CD4-positive, alpha-beta memory T cell (primary cell): ENCODE data around the gene DYSF. TPM values are rescaled to one million over a fixed set of nuclear protein-coding genes. Genes with fewer than 3 reads are reported as not detected.

Experiments
- CTCF ChIA-PET: fragments of 350-600 bp; sonication (Branson Sonifier 250); formaldehyde crosslinking; loops from one replicate; lab custom pipeline; 2021; ENCODE audit warnings: inconsistent platforms; ENCODE audit not compliant: partially characterized antibody; lab: Charles Lee
- POLR2A ChIA-PET: fragments of 350-600 bp; sonication (Branson Sonifier 250); formaldehyde crosslinking; loops from one replicate; lab custom pipeline; 2021; ENCODE audit not compliant: partially characterized antibody; lab: Charles Lee
- DNase-seq, 5 donors: peaks; one replicate each; pipeline versions ENCODE4 v3.0.0 to v3.0.0-alpha.2; 2020 to 2022; ENCODE audit warnings: mixed read lengths in 1 of 5
- H3K27ac ChIP-seq: one replicate; pipeline ENCODE4 v1.7.0; 2013; ENCODE audit warnings: low read depth, low read length
- H3K27me3 ChIP-seq: 2 replicates; pipeline ENCODE4 v1.7.0; 2013; ENCODE audit warnings: mild to moderate bottlenecking, low read length, moderate library complexity; ENCODE audit not compliant: insufficient read depth
- H3K36me3 ChIP-seq: 2 replicates; pipeline ENCODE4 v1.7.0; 2013; ENCODE audit warnings: mild to moderate bottlenecking, low read length, moderate library complexity; ENCODE audit not compliant: insufficient read depth
- H3K4me1 ChIP-seq: 2 replicates; pipeline ENCODE4 v1.7.0; 2013; ENCODE audit warnings: mild to moderate bottlenecking, low read length, moderate library complexity; ENCODE audit not compliant: insufficient read depth
- H3K4me3 ChIP-seq, 2 donors: one replicate each; pipeline ENCODE4 v1.7.0; 2013; ENCODE audit warnings: low read length in 2 of 2, mild to moderate bottlenecking in 1 of 2
- H3K9me3 ChIP-seq, 2 donors: one replicate each; pipeline ENCODE4 v1.7.0; 2013; ENCODE audit warnings: low read length in 2 of 2, control low read depth in 1 of 2; ENCODE audit not compliant: control insufficient read depth in 1 of 2
- H3K27ac Mint-ChIP-seq, 7 donors: one replicate each; pipeline ENCODE4 v1.8.0; 2020 to 2021; ENCODE audit warnings: mixed read lengths in 7 of 7, mild to moderate bottlenecking in 6 of 7, inconsistent platforms in 3 of 7, moderate library complexity in 3 of 7
- H3K27me3 Mint-ChIP-seq, 2 donors: one replicate each; pipeline ENCODE4 v1.8.0; 2020 to 2021; ENCODE audit warnings: mixed read lengths in 2 of 2
- H3K36me3 Mint-ChIP-seq, 2 donors: one replicate each; pipeline ENCODE4 v1.8.0; 2020 to 2021; ENCODE audit warnings: mixed read lengths in 2 of 2, inconsistent platforms in 1 of 2, mild to moderate bottlenecking in 1 of 2
- H3K4me1 Mint-ChIP-seq, 4 donors: one replicate each; pipeline ENCODE4 v1.8.0; 2020 to 2021; ENCODE audit warnings: mixed read lengths in 4 of 4, mild to moderate bottlenecking in 1 of 4
- H3K4me3 Mint-ChIP-seq, 8 donors: one replicate each; pipeline ENCODE4 v1.8.0; 2020 to 2021; ENCODE audit warnings: mixed read lengths in 8 of 8, mild to moderate bottlenecking in 7 of 8, moderate library complexity in 6 of 8, inconsistent platforms in 3 of 8
- H3K9me3 Mint-ChIP-seq, 8 donors: one replicate each; pipeline ENCODE4 v1.8.0; 2020 to 2021; ENCODE audit warnings: mixed read lengths in 8 of 8, mild to moderate bottlenecking in 5 of 8, inconsistent platforms in 3 of 8, moderate library complexity in 1 of 8
- intact Hi-C: fragments of 100-400 bp; cut with micrococcal nuclease; formaldehyde crosslinking; loops from one replicate; pipeline ENCODE4 v1.15.1; 2023
- polyA plus RNA-seq, 2 donors: library from polyadenylated mRNA; unstranded; fragments of 300-500 nt; fragmentation: Illumina TruSeq; gene quantifications; one replicate each; pipeline ENCODE4 v1.2.3, GENCODE V29; 2021
- total RNA-seq, 2 experiments: library from RNA; stranded (reverse); gene quantifications; one replicate each; pipeline ENCODE4 v1.2.3, GENCODE V29; 2021

Gene DYSF
- total and polyA plus RNA-seq, 4 experiments from 2014 or later = 0.28 to 0.49 TPM; not detected in 2

- POLR2A ChIA-PET = no interaction called here
- no peak for DNase-seq
- Mint-ChIP-seq H3K36me3 (no peaks in the 10 kb centered on the region), H3K27me3 (peaks cover 13 to 28% of the 10 kb centered on the region in 2 donors), H3K9me3 (no peaks in the 10 kb centered on the region), H3K4me3 (no peak overlapping the region), H3K27ac (no peak overlapping the region), H3K4me1 (no peaks in the 10 kb centered on the region)
- Histone ChIP-seq H3K4me3 (no peak overlapping the region), H3K27me3 (no peaks in the 10 kb centered on the region), H3K4me1 (no peaks in the 10 kb centered on the region), H3K27ac (no peak overlapping the region), H3K9me3 (no peaks in the 10 kb centered on the region), H3K36me3 (no peaks in the 10 kb centered on the region)
- CTCF ChIA-PET = interaction anchor here (6.5 kb wide), 1 partner anchor 12 kb away, joined by 47 read pairs; no protein-coding TSS in a partner anchor
- intact Hi-C loops = no loop called here
Observed at GRCh38 chr2:71535526-71535925, 82.2 kb downstream of the DYSF start.

GRCh38 chr2:71536226-71536671 is 82.9 kb downstream of the DYSF start:
- H3K27me3 Mint-ChIP-seq = peaks cover 13 to 24% of the 10 kb centered on the region in 2 donors
- H3K4me1 Mint-ChIP-seq = no peaks in the 10 kb centered on the region
- ChIA-PET CTCF (interaction anchor here (0.8 to 6.5 kb wide), 3 partner anchors 9 to 237 kb away, joined by 3 to 47 read pairs (median 3); no protein-coding TSS in a partner anchor), POLR2A (no interaction called here)
- H3K4me3 Mint-ChIP-seq = no peak overlapping the region
- H3K4me1 ChIP-seq = no peaks in the 10 kb centered on the region
- H3K27ac ChIP-seq = no peak overlapping the region
- intact Hi-C loops = no loop called here
- no peak for DNase-seq
- H3K9me3 ChIP-seq = no peaks in the 10 kb centered on the region
- no peaks in the 10 kb centered on the region for H3K9me3 Mint-ChIP-seq
- no peaks in the 10 kb centered on the region for H3K27me3 ChIP-seq
- H3K27ac Mint-ChIP-seq = no peak overlapping the region
- no peak overlapping the region for H3K4me3 ChIP-seq
- no peaks in the 10 kb centered on the region for H3K36me3 ChIP-seq
- H3K36me3 Mint-ChIP-seq = no peaks in the 10 kb centered on the region

- intact Hi-C loops = no loop called here
- CTCF ChIA-PET = interaction anchor here (1.0 to 6.5 kb wide), 2 partner anchors 9 to 21 kb away, joined by 3 to 47 read pairs; no protein-coding TSS in a partner anchor
Observed at GRCh38 chr2:71538241-71538640, 84.9 kb downstream of the DYSF start.

GRCh38 chr2:71538656-71539265 is 85.4 kb downstream of the DYSF start:
- no peaks in the 10 kb centered on the region for H3K27me3 ChIP-seq
- H3K9me3 ChIP-seq = no peaks in the 10 kb centered on the region
- no peaks in the 10 kb centered on the region for H3K36me3 ChIP-seq
- H3K9me3 Mint-ChIP-seq = peaks cover 0 to 5% (median 0%) of the 10 kb centered on the region in 8 donors
- no peak for DNase-seq
- H3K27me3 Mint-ChIP-seq = peaks cover 3 to 7% of the 10 kb centered on the region in 2 donors
- H3K4me3 Mint-ChIP-seq = no peak overlapping the region
- H3K4me1 Mint-ChIP-seq = no peaks in the 10 kb centered on the region
- CTCF ChIA-PET = interaction anchor here (1.0 to 6.5 kb wide), 2 partner anchors 9 to 22 kb away, joined by 3 to 47 read pairs; no protein-coding TSS in a partner anchor
- no peaks in the 10 kb centered on the region for H3K36me3 Mint-ChIP-seq
- no peak overlapping the region for H3K4me3 ChIP-seq
- POLR2A ChIA-PET = no interaction called here
- H3K4me1 ChIP-seq = no peaks in the 10 kb centered on the region
- H3K27ac ChIP-seq = no peak overlapping the region
- no peak overlapping the region for H3K27ac Mint-ChIP-seq
- intact Hi-C loops = no loop called here

More at GRCh38 chr2:71538241-71538640, 84.9 kb downstream of the DYSF start:
- no peaks in the 10 kb centered on the region for H3K4me1 Mint-ChIP-seq
- Histone ChIP-seq H3K36me3 (no peaks in the 10 kb centered on the region), H3K27me3 (no peaks in the 10 kb centered on the region), H3K4me1 (no peaks in the 10 kb centered on the region), H3K4me3 (no peak overlapping the region), H3K27ac (no peak overlapping the region), H3K9me3 (no peaks in the 10 kb centered on the region)
- H3K9me3 Mint-ChIP-seq = peaks cover 0 to 4% (median 0%) of the 10 kb centered on the region in 8 donors
- no peaks in the 10 kb centered on the region for H3K36me3 Mint-ChIP-seq
- H3K4me3 Mint-ChIP-seq = no peak overlapping the region
- POLR2A ChIA-PET = no interaction called here
- DNase-seq = no peak
- no peak overlapping the region for H3K27ac Mint-ChIP-seq
- H3K27me3 Mint-ChIP-seq = peaks cover 7 to 12% of the 10 kb centered on the region in 2 donors

- DNase-seq = no peak
- H3K4me3 ChIP-seq = no peak overlapping the region
- H3K27me3 ChIP-seq = no peaks in the 10 kb centered on the region
- H3K27me3 Mint-ChIP-seq = peaks cover 8 to 14% of the 10 kb centered on the region in 2 donors
- H3K36me3 ChIP-seq = no peaks in the 10 kb centered on the region
- H3K4me3 Mint-ChIP-seq = no peak overlapping the region
- CTCF ChIA-PET = interaction anchor here (6.5 kb wide), 1 partner anchor 7 kb away, joined by 47 read pairs; no protein-coding TSS in a partner anchor
- no peak overlapping the region for H3K27ac Mint-ChIP-seq
- POLR2A ChIA-PET = no interaction called here
- peaks cover 7 to 12% (median 9%) of the 10 kb centered on the region in 4 donors for H3K4me1 Mint-ChIP-seq
- H3K9me3 Mint-ChIP-seq = peaks cover 0 to 11% (median 0%) of the 10 kb centered on the region in 8 donors
- H3K36me3 Mint-ChIP-seq = peaks cover 0 to 4% of the 10 kb centered on the region in 2 donors
- no peak overlapping the region for H3K27ac ChIP-seq
- no peaks in the 10 kb centered on the region for H3K9me3 ChIP-seq
- intact Hi-C loops = no loop called here
- H3K4me1 ChIP-seq = peaks cover 6% of the 10 kb centered on the region
Observed at GRCh38 chr2:71540818-71541217, 87.5 kb downstream of the DYSF start.

GRCh38 chr2:71544919-71545571 is 91.7 kb downstream of the DYSF start:
- intact Hi-C loops = loop anchor here (5.0 kb wide), 1 partner anchor 1312 kb away; no protein-coding TSS in a partner anchor
- H3K4me1 Mint-ChIP-seq = peaks cover 8 to 15% (median 12%) of the 10 kb centered on the region in 4 donors
- H3K4me3 ChIP-seq = peak overlapping the region in 1 of 2 donors; percentile 22

More at GRCh38 chr2:71544919-71545571, 91.7 kb downstream of the DYSF start:
- Histone ChIP-seq H3K27me3 (no peaks in the 10 kb centered on the region), H3K36me3 (no peaks in the 10 kb centered on the region), H3K27ac (no peak overlapping the region), H3K4me1 (peaks cover 6% of the 10 kb centered on the region), H3K9me3 (no peaks in the 10 kb centered on the region)
- no peak for DNase-seq
- CTCF ChIA-PET = interaction anchor here (0.7 to 7.5 kb wide), 8 partner anchors 7 to 1035 kb away, joined by 3 to 47 read pairs (median 4); no protein-coding TSS in a partner anchor
- Mint-ChIP-seq H3K9me3 (peaks cover 0 to 11% (median 0%) of the 10 kb centered on the region in 8 donors), H3K4me3 (peak overlapping the region; percentile 55 to 82 (median 70)), H3K27ac (peak overlapping the region in 3 of 7 donors; percentile 4 to 48 (median 38)), H3K27me3 (peaks cover 10 to 16% of the 10 kb centered on the region in 2 donors), H3K36me3 (peaks cover 0 to 4% of the 10 kb centered on the region in 2 donors)
- POLR2A ChIA-PET = no interaction called here
